Ovary (tissue), 9 donors: ENCODE data around the gene ISG15. TPM values are rescaled to one million over a fixed set of nuclear protein-coding genes. Genes with fewer than 3 reads are reported as not detected.
A peak's percentile ranks its signal among the peaks of the same experiment; 100 is the strongest.

Experiments used
- DNase-seq, 5 donors: peaks; one replicate each; pipeline ENCODE4 v3.0.0-alpha.2; 2019 to 2020
- H3K27ac ChIP-seq, 2 donors: fragments of 200-600 bp; one replicate each; pipeline versions ENCODE4 v1.5.1 to v1.8.0; 2019 to 2022
- H3K27me3 ChIP-seq: fragments of 200-600 bp; one replicate; pipeline ENCODE4 v1.8.0; 2022
- H3K36me3 ChIP-seq: fragments of 200-600 bp; sonication (generic); one replicate; pipeline ENCODE4 v1.5.1; 2019
- H3K4me1 ChIP-seq: one replicate; pipeline ENCODE4 v1.8.1; 2013; ENCODE audit warnings: mild to moderate bottlenecking, moderate library complexity; ENCODE audit not compliant: insufficient read depth
- H3K4me3 ChIP-seq: fragments of 200-600 bp; sonication (generic); one replicate; pipeline ENCODE4 v1.5.1; 2017
- H3K9me3 ChIP-seq, 2 donors: fragments of 200-600 bp in 1 of 2; sonication (generic) in 1 of 2; one replicate each; pipeline versions ENCODE4 v1.5.1 to v1.8.1; 2013 to 2019; ENCODE audit warnings: mild to moderate bottlenecking in 1 of 2, moderate library complexity in 1 of 2
- CTCF ChIP-seq, 3 donors: fragments of 450-650 bp in 2 of 3; fragments of 200-600 bp in 1 of 3; IDR thresholded peaks; one replicate each; pipeline versions ENCODE4 v1.5.1 to v1.8.0; 2016 to 2022; ENCODE audit warnings: antibody characterized with exemption in 3 of 3, mild to moderate bottlenecking in 1 of 3
- EP300 ChIP-seq: sonication (generic); formaldehyde crosslinking; IDR thresholded peaks from one replicate; pipeline ENCODE4 v1.6.1; 2017; ENCODE audit warnings: antibody characterized with exemption
- POLR2A ChIP-seq: fragments of 450-650 bp; IDR thresholded peaks from one replicate; pipeline ENCODE4 v1.6.1; 2017; ENCODE audit warnings: antibody characterized with exemption, mild to moderate bottlenecking, moderate library complexity
- WGBS, 3 donors: extraction: QIAGEN DNeasy Blood & Tissue Kit in 1 of 3; methylation state at CpG; one replicate each; pipeline versions ENCODE4 v1.1.5 to v1.1.7; 2013 to 2017; 5-methylcytosine and 5-hydroxymethylcytosine counted together
- intact Hi-C, 4 donors: fragments of 100-400 bp; cut with DNase I; formaldehyde crosslinking; loops; one replicate each; pipeline versions ENCODE4 v1.11.0 to v1.15.1; 2022 to 2023
- polyA plus RNA-seq, 2 donors: library from polyadenylated mRNA; stranded (reverse); fragments of 200-250 nt in 1 of 2; fragments of 350-450 nt in 1 of 2; fragmentation: Illumina TruSeq in 1 of 2; extraction: RNeasy Lipid Tissue Mini Kit (QIAGEN cat#74804) in 1 of 2; gene quantifications; one replicate each; pipeline ENCODE4 v1.2.3, GENCODE V29; 2013 to 2014
- total RNA-seq, 7 donors: library from RNA; depleted of rRNA in 2 of 7; stranded (reverse); fragments of >200 nt in 2 of 7; fragmentation: NEBNext Ultra II Directional in 3 of 7; extraction: Animal tissue kit (Norgen Biotek cat#: 25700) in 3 of 7; gene quantifications; one replicate each; pipeline versions ENCODE4 v1.1.0 to v1.2.4, GENCODE V29; 2016 to 2023
- donor health status: DM: no; HTN: no; CAD: no; lungs with moderate emphysema.
- donor health status: DM: no; HTN: no; CAD: no.
- donor health status: Bipolar disorder and iron deficiency.
- donor health status: DM: yes; HTN: yes; CAD: no.
- donor health status: DM: no; HTN: no; CAD: no.
- donor health status: DM: yes; HTN: yes; CAD: no.

The ISG15 gene
- total and polyA plus RNA-seq, 9 donors, result 7.8 to 83.5 (median 14.9) TPM; not detected in 1

GRCh38 chr1:972726-973458 is 40.4 kb upstream of the ISG15 start:
- Histone ChIP-seq H3K27me3 (no peaks in the 10 kb centered on the region), H3K4me3 (no peak overlapping the region), H3K4me1 (peaks cover 2% of the 10 kb centered on the region), H3K36me3 (no peaks in the 10 kb centered on the region), H3K27ac (no peak overlapping the region), H3K9me3 (no peaks in the 10 kb centered on the region)
- intact Hi-C loops, result no loop called here
- DNase-seq, result peak in 1 of 5 donors; percentile 28
- WGBS, 3 donors, result 70 to 79% (median 73%) methylated on average over 25 to 28 of the region's 28 CpGs
- TF ChIP-seq EP300, result no peak
- TF ChIP-seq CTCF (IDR thresholded peaks at IDR 0.05), result no peak
- no peak for TF ChIP-seq POLR2A

GRCh38 chr1:973459-974292 is 39.6 kb upstream of the ISG15 start:
- H3K27ac ChIP-seq, result no peak overlapping the region
- no peaks in the 10 kb centered on the region for H3K36me3 ChIP-seq
- H3K4me1 ChIP-seq, result peaks cover 2% of the 10 kb centered on the region
- no peaks in the 10 kb centered on the region for H3K9me3 ChIP-seq
- H3K4me3 ChIP-seq, result no peak overlapping the region
- H3K27me3 ChIP-seq, result no peaks in the 10 kb centered on the region
- WGBS, 3 donors, result 56 to 74% (median 58%) methylated on average over 25 to 28 of the region's 28 CpGs
- DNase-seq, result peak in 1 of 5 donors; percentile 30
- intact Hi-C loops, result no loop called here
- no peak for TF ChIP-seq POLR2A
- TF ChIP-seq CTCF (IDR thresholded peaks at IDR 0.05), result no peak
- TF ChIP-seq EP300, result no peak

- no peaks in the 10 kb centered on the region for H3K36me3 ChIP-seq
- H3K4me3 ChIP-seq, result no peak overlapping the region
- 67 to 76% (median 71%) methylated on average over 11 of the region's 11 CpGs for WGBS, 3 donors
- H3K27ac ChIP-seq, result no peak overlapping the region
- H3K27me3 ChIP-seq, result no peaks in the 10 kb centered on the region
- intact Hi-C loops, result no loop called here
- peaks cover 2% of the 10 kb centered on the region for H3K4me1 ChIP-seq
- TF ChIP-seq EP300 (no peak), POLR2A (no peak), CTCF (IDR thresholded peaks at IDR 0.05) (no peak)
- peak in 1 of 5 donors; percentile 8 for DNase-seq
- no peaks in the 10 kb centered on the region for H3K9me3 ChIP-seq
Observed at GRCh38 chr1:974293-974640, 39.0 kb upstream of the ISG15 start.

GRCh38 chr1:974687-975328 is 38.5 kb upstream of the ISG15 start:
- DNase-seq, result peak in 2 of 5 donors; percentile 16 to 36
- intact Hi-C loops, result no loop called here
- Histone ChIP-seq H3K4me3 (no peak overlapping the region), H3K27me3 (no peaks in the 10 kb centered on the region), H3K9me3 (no peaks in the 10 kb centered on the region), H3K4me1 (peaks cover 2% of the 10 kb centered on the region), H3K36me3 (no peaks in the 10 kb centered on the region), H3K27ac (no peak overlapping the region)
- 42 to 56% (median 47%) methylated on average over 16 to 17 of the region's 17 CpGs for WGBS, 3 donors
- no peak for TF ChIP-seq CTCF (IDR thresholded peaks at IDR 0.05)
- no peak for TF ChIP-seq EP300
- no peak for TF ChIP-seq POLR2A
